ENCODE data around the gene MARF1.
"Not testable (repeated sequence)": the region's sequence is repeated elsewhere in the genome, so short reads cannot be mapped to it uniquely, and the experiment has no call there.

MARF1 gene

DNA sequence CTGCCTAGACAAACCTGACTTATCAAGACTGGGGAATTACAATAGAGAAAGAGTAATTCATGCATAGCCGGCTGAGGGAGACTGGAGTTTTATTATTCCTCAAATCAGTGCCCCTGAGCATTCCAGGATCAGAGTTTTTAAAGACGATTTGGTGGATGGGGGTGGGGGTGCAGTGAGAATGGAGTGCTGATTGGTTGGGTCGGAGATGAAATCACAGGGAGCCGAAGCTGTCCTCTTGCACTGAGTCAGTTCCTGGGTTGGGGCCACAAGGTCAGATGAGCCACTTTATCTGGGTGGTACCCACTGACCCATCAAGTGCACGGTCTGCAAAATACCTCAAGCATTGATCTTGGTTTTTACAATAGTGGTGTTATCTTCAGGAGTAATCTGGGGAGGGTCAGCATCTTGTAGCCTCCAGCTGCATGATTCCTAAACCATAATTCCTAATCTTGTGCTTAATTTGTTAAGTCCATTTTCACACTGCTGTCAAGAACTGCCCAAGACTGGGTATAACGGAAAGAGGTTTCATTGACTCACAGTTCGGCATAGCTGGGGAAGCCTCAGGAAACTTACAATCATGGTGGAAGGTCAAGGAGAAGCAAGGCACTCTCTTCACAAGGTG lies 69.6 kb downstream of the MARF1 start:
- H3K27me3 ChIP-seq (ENCODE audit: insufficient read depth, low read depth, severe bottlenecking): no peaks in the 10 kb centered on the region
- H3K4me3 ChIP-seq (ENCODE audit: low read depth, low read length): no peak overlapping the region
- no peak for DNase-seq
- no peaks in the 10 kb centered on the region; the same call in 1 of the 2 replicates for H3K36me3 ChIP-seq
- no peak overlapping the region for H3K27ac ChIP-seq
- TF ChIP-seq, protein P1, sequence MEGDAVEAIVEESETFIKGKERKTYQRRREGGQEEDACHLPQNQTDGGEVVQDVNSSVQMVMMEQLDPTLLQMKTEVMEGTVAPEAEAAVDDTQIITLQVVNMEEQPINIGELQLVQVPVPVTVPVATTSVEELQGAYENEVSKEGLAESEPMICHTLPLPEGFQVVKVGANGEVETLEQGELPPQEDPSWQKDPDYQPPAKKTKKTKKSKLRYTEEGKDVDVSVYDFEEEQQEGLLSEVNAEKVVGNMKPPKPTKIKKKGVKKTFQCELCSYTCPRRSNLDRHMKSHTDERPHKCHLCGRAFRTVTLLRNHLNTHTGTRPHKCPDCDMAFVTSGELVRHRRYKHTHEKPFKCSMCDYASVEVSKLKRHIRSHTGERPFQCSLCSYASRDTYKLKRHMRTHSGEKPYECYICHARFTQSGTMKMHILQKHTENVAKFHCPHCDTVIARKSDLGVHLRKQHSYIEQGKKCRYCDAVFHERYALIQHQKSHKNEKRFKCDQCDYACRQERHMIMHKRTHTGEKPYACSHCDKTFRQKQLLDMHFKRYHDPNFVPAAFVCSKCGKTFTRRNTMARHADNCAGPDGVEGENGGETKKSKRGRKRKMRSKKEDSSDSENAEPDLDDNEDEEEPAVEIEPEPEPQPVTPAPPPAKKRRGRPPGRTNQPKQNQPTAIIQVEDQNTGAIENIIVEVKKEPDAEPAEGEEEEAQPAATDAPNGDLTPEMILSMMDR (IDR thresholded peaks at IDR 0.05; ENCODE audit: low read depth, low read length): no peak
- H3K9me3 ChIP-seq (ENCODE audit: severe bottlenecking): no peaks in the 10 kb centered on the region

DNA sequence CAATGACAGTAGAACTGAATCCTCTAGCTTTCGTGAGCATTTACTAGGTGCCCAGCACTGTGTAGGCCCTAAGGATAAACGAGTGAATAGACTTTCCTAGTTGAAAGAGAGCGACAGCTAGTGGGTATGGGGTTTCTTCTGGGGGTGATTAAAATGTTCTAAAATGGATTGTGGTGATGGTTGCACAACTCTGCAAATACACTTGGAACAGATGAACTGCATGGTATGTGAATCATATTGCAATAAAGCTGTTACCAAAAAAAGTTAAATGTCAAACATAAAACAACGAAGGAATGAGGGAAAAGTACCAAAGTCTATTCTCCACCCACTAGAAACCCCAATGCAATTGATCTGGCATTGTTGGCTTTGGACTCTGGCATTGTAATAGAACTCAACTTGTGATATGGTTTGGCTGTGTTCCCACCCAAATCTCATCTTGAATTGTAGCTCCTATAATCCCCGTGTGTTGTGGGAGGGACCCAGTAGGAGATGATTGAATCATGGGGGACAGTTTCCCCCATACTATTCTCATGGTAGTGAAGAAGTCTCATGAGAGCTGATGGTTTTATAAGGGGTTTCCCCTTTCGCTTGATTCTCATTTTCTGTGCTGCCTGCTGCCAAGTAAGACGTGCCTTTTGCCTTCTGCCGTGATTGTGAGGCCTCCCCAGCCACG lies 70.5 kb downstream of the MARF1 start:
- Histone ChIP-seq H3K9me3 (ENCODE audit: severe bottlenecking) (no peaks in the 10 kb centered on the region), H3K36me3 (no peaks in the 10 kb centered on the region; the same call in 1 of the 2 replicates), H3K27ac (no peak overlapping the region), H3K27me3 (ENCODE audit: insufficient read depth, low read depth, severe bottlenecking) (no peaks in the 10 kb centered on the region), H3K4me3 (ENCODE audit: low read depth, low read length) (no peak overlapping the region)
- DNase-seq: no peak
- TF ChIP-seq, protein P1 (IDR thresholded peaks at IDR 0.05; ENCODE audit: low read depth, low read length): no peak

DNA sequence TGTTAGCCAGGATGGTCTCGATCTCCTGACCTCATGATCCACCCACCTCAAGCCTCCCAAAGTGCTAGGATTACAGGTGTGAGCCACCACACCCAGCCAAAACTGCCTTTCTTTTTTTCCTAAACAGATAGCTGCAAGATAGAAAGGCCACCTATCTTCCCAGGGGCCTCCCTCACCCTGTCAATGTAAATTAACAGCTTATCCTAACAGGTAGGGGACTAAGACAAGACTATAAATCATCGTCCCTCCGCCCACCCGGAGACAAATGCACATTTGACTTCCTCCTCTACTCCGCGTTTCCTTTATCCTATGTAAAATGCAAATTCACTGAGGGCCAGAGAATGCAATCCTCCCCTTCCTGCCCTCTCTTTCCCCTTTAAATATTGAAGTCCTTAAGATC lies 71.4 kb downstream of the MARF1 start:
- Histone ChIP-seq H3K27ac (no peak overlapping the region; the same call in 1 of the 2 replicates), H3K27me3 (ENCODE audit: insufficient read depth, low read depth, severe bottlenecking) (no peaks in the 10 kb centered on the region), H3K4me3 (ENCODE audit: low read depth, low read length) (no peak overlapping the region), H3K9me3 (ENCODE audit: severe bottlenecking) (no peaks in the 10 kb centered on the region), H3K36me3 (no peaks in the 10 kb centered on the region; the same call in 1 of the 2 replicates)
- DNase-seq: peak; percentile 37
- TF ChIP-seq, protein P1 (IDR thresholded peaks at IDR 0.05; ENCODE audit: low read depth, low read length): no peak

DNA sequence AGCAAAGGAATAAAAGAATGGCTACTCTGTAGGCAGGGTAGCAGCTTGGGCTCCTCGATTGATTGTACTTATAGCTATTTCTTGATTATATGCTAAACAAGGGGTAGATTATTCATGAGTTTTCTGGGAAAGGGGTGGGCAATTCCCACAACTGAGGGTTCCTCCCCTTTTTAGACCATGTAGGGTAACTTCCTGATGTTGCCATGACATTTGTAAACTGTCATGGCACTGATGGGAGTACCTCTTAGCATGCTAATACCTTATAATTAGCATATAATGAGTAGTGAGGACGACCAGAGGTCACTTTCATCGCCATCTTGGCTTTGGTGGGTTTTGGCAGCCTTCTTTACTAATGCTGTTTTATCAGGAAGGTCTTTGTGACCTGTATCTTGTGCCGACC lies 72.3 kb downstream of the MARF1 start:
- not testable (repeated sequence) for DNase-seq; H3K27me3 ChIP-seq (ENCODE audit: insufficient read depth, low read depth, severe bottlenecking); H3K9me3 ChIP-seq (ENCODE audit: severe bottlenecking)

DNA sequence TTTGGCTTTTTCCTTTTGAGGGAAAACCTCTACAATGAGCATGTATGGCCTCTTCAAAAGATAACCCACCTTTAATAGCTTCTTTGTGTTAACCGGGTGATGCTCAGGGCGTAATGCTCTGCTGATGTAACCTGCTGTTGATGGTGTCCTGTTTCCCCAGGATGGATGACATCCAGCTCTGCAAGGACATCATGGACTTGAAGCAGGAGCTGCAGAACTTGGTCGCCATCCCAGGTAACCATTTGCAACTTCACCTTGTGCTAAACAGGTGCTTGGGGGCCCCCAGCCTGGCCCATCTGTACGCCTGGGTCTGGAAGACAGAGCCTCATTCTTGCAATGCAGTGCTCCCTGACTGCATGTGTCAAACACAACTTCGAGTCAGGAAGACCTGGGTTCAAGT lies 75.1 kb downstream of the MARF1 start:
- Histone ChIP-seq H3K36me3 (no peaks in the 10 kb centered on the region; the same call in 1 of the 2 replicates), H3K27me3 (ENCODE audit: insufficient read depth, low read depth, severe bottlenecking) (no peaks in the 10 kb centered on the region), H3K9me3 (ENCODE audit: severe bottlenecking) (no peaks in the 10 kb centered on the region), H3K27ac (no peak overlapping the region), H3K4me3 (ENCODE audit: low read depth, low read length) (no peak overlapping the region)
- TF ChIP-seq, protein P1 (IDR thresholded peaks at IDR 0.05; ENCODE audit: low read depth, low read length): no peak
- no peak for DNase-seq

More for the DNA sequence above, 72.3 kb downstream of the MARF1 start:
- not testable (repeated sequence) for H3K4me3 ChIP-seq (ENCODE audit: low read depth, low read length); H3K27ac ChIP-seq; H3K36me3 ChIP-seq

DNA sequence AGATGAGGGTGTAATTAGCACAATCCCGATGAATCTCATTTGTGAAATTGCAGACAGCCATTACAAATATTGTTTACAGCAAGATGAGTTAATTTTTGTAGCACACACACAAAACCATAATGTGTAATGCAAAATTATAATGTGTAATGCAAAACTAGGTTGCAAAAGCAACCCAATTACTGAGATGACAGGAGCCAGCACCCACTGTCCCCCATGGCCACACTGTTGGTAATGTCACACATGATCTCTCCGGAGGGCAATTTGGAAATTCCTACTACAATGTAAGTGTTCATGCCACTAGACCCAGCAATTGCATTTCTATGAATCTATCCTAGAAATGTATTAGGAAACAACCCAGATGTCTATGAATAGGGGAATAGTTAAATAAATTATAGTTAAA lies 76.9 kb downstream of the MARF1 start:
- Histone ChIP-seq H3K27me3 (ENCODE audit: insufficient read depth, low read depth, severe bottlenecking) (no peaks in the 10 kb centered on the region), H3K36me3 (no peaks in the 10 kb centered on the region; the same call in 1 of the 2 replicates), H3K4me3 (ENCODE audit: low read depth, low read length) (no peak overlapping the region), H3K9me3 (ENCODE audit: severe bottlenecking) (no peaks in the 10 kb centered on the region), H3K27ac (no peak overlapping the region)
- TF ChIP-seq, protein P1 (IDR thresholded peaks at IDR 0.05; ENCODE audit: low read depth, low read length): no peak
- DNase-seq: no peak

Measured in WERI-Rb-1 (cell line).